Measurements from ENCODE around the gene PLA2G4B. TPM values are rescaled to one million over a fixed set of nuclear protein-coding genes. Genes with fewer than 3 reads are reported as not detected.
A peak's percentile ranks its signal among the peaks of the same experiment; 100 is the strongest.

Gene PLA2G4B
- total RNA-seq, 4 donors from 2014 or later: 1.8 to 8.7 (median 4.5) TPM

DNA sequence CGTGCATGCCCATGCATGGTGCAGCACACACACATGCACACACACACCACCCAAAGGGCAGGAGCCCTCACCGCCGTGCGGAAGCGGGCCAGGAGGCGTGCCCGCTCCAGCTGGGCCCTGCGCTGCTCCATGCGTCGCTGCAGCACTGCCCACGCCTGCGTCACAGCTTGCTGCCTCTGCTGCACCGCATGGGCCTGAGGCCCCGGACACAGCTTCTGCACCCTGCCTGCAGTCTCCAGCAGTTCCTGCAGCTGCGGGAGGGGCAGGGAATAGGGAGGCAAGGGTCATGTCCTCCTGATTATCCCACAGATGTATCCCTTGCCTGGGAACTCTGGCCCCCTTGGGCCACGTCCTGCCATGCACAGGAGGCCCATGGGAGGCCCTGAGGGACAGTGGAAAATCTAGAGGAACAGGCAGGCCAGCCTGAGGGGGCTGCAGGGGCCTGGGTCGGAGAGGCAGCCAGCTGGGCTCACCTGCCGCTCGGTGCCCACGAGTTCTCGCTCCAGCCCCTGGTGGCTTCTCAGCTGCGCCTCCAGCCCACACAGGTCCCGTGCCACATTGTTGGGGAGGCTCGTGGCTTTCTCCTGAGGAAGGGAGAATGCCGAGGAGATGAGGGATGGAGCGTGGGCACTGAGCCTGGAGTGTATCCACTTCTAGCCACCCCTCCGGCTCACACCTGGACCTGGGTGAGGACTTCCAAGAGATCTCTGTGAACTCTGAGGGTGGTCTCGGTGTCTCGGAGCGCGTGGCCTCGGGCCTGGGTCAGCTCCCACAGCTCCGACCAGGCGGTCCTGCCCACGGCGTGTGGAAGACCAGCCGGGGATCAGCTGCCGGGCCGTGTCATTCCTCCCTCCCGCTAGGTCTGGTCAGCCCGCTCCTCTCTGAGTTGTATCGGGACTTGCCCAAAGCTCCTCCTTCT is 31.4 kb downstream of the PLA2G4B start:
- TF ChIP-seq, protein P1, sequence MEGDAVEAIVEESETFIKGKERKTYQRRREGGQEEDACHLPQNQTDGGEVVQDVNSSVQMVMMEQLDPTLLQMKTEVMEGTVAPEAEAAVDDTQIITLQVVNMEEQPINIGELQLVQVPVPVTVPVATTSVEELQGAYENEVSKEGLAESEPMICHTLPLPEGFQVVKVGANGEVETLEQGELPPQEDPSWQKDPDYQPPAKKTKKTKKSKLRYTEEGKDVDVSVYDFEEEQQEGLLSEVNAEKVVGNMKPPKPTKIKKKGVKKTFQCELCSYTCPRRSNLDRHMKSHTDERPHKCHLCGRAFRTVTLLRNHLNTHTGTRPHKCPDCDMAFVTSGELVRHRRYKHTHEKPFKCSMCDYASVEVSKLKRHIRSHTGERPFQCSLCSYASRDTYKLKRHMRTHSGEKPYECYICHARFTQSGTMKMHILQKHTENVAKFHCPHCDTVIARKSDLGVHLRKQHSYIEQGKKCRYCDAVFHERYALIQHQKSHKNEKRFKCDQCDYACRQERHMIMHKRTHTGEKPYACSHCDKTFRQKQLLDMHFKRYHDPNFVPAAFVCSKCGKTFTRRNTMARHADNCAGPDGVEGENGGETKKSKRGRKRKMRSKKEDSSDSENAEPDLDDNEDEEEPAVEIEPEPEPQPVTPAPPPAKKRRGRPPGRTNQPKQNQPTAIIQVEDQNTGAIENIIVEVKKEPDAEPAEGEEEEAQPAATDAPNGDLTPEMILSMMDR (IDR thresholded peaks at IDR 0.05): no peak
- TF ChIP-seq EP300 (IDR thresholded peaks at IDR 0.05) (no peak), POLR2A (IDR thresholded peaks at IDR 0.05) (no peak)
- 77 to 81% methylated on average over 24 to 38 of the region's 42 CpGs for WGBS, 2 donors
- Histone ChIP-seq H3K36me3 (no peaks in the 10 kb centered on the region), H3K27ac (peak overlapping the region in 1 of 4 donors; percentile 57), H3K9me3 (no peaks in the 10 kb centered on the region), H3K4me3 (no peak overlapping the region), H3K4me1 (peaks cover 0 to 17% (median 0%) of the 10 kb centered on the region in 4 donors), H3K27me3 (no peaks in the 10 kb centered on the region)
- no peak for DNase-seq (ENCODE audit: low spot score in 2 of 2)

DNA sequence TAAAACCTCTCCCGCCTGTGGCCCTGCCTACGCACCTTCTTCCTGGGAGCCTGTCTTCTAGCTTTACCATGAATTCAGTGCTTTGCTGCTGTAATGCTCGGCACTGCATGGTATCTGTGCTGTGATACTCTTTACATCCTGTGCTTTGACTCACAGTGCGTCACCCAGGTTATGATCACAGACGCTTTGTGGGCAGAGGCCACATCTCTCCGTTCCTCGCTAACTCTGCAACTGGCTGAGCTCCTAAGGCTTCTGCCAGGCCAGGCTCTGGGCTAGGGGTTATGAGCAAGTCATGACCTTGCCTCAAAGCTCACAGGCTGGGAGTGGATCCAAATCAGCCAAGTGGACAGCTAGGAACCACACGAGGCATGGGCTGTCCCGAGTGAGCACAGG is 32.0 kb downstream of the PLA2G4B start:
- no peaks in the 10 kb centered on the region for H3K27me3 ChIP-seq
- H3K4me1 ChIP-seq: peaks cover 0 to 17% (median 0%) of the 10 kb centered on the region in 4 donors
- no peak overlapping the region for H3K4me3 ChIP-seq
- TF ChIP-seq POLR2A (IDR thresholded peaks at IDR 0.05) (no peak), EP300 (IDR thresholded peaks at IDR 0.05) (no peak)
- TF ChIP-seq, protein P1 (IDR thresholded peaks at IDR 0.05): no peak
- no peak for DNase-seq (ENCODE audit: low spot score in 2 of 2)
- peak overlapping the region in 1 of 4 donors; percentile 57 for H3K27ac ChIP-seq
- H3K36me3 ChIP-seq: no peaks in the 10 kb centered on the region
- H3K9me3 ChIP-seq: no peaks in the 10 kb centered on the region
- 64 to 73% methylated on average over 9 of the region's 9 CpGs for WGBS, 2 donors

DNA sequence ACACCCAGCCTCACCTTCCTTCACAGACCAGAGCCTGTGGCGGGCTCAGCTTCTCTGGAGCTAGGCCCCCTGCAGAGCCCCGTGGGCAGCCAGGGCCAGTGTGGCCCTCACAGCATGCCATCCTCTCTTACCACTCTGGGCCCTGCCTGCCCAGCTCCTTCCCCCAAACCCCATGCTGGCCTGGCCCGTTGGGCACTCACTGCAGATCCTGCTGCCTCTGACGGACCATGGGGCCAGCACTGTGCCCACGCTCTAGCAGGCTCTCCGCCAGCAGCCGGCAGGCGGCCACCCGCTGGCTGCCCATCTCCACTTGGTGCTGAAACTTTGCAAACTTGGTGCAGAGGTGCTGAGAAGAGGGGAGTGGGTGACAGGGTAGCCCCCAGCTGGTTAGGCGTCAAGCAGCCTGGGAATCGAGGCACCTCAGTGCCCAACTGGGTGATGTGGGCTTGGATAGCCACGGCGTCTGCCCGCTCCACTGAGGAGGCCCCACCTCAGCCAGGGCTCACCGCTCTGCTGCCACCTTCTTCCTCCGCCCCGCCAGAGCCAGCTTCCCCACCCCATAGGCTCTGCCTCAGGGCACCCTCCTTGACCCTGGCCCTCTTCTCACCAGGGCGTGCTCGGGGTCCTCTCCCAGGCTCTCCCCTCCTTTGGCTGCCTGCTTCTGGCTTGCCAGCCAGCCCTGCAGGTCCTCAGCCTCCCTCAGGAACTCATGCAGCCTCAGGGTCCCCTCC is 32.7 kb downstream of the PLA2G4B start:
- H3K9me3 ChIP-seq: no peaks in the 10 kb centered on the region
- H3K4me1 ChIP-seq: peaks cover 0 to 14% (median 0%) of the 10 kb centered on the region in 4 donors
- whole genome bisulfite sequencing, 2 donors: 78 to 94% methylated on average over 15 to 16 of the region's 19 CpGs
- DNase-seq (ENCODE audit: low spot score in 2 of 2): no peak
- H3K4me3 ChIP-seq: no peak overlapping the region
- H3K27ac ChIP-seq: peak overlapping the region in 1 of 4 donors; percentile 57
- no peaks in the 10 kb centered on the region for H3K27me3 ChIP-seq
- no peaks in the 10 kb centered on the region for H3K36me3 ChIP-seq
- no peak for TF ChIP-seq EP300 (IDR thresholded peaks at IDR 0.05)
- TF ChIP-seq, protein P1 (IDR thresholded peaks at IDR 0.05): no peak
- TF ChIP-seq POLR2A (IDR thresholded peaks at IDR 0.05): no peak

DNA sequence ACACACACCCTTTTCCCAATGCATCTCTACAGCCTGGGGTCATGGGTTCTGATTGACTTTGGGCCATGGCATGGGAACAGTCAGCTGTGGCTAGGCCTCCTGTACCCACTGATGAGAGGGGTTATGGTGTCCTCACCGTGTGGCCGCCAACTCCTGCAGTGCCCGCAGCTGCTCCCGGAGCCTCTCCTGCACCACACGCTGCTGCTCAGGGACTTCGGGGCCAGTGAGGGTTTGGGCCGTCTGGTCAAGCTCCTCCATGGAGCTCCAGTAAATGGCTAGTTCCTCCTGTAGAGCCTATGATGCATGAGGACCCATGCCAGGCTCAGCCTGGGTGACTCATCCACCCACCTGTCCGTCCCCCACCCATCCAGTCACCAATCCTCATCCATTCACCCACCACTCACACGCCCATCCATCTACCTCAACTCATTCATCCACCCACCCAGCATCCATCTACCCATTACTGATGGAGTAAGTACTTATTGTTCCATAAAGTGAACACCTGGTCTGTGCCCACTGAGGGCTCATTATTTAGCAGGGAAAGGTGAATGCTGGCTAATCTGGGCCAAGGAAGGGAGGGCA is 33.6 kb downstream of the PLA2G4B start:
- Histone ChIP-seq H3K36me3 (no peaks in the 10 kb centered on the region), H3K9me3 (no peaks in the 10 kb centered on the region), H3K4me1 (peaks cover 0 to 7% (median 0%) of the 10 kb centered on the region in 4 donors), H3K4me3 (no peak overlapping the region), H3K27me3 (no peaks in the 10 kb centered on the region), H3K27ac (no peak overlapping the region)
- TF ChIP-seq EP300 (IDR thresholded peaks at IDR 0.05): no peak
- no peak for TF ChIP-seq POLR2A (IDR thresholded peaks at IDR 0.05)
- TF ChIP-seq, protein P1 (IDR thresholded peaks at IDR 0.05): no peak
- no peak for DNase-seq (ENCODE audit: low spot score in 2 of 2)
- WGBS, 2 donors: 89 to 90% methylated on average over 7 to 9 of the region's 9 CpGs

Measured in tibial nerve (tissue), 4 donors.